Measurements from ENCODE around the gene ARF3.

Gene ARF3

DNA sequence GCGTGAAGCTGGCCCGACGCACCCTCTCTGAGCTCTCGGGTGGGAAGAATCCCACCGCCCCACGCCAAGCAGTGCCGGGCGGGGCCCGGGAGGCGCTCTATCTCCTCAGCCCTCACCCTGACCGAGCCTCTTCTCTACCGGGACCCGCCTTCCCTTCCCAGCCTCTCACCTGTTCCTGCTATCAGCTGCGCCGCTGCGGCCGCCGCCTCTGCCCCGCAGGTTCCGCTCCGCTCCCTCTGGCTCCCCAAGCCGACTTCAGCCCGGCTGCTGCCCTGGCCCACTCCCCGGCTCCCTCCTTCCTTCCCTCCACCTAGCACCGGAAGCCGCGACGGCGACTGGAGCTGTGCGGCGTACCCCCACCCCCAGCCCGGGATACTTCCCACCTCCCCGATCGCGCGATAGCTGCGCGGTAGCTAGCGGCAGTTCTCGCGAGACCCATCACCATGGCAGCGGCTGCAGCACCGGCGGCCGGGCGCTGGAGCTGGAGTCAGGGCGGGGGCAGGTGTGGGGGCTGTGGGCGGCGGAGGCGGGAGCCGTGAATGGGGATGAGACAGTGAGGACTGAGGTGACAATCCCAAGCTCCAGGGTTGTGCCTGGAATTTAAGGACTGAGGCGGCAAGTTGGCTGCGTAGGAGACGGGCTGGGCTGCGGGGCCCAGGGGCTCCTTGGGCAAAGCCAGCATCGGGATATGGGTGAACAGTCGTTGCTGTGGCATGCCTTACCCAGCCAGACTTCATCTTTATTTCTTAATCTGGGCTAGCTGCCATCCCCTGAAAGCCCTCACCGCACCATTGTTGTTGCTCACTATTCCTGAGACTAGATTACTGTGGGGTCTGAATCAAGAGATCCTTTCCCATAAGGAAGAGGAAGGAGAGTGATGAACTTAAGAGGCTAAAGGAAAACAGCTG lies at the start of gene ARF3:
Gene ARF3, minus strand, starts transcription at position 347 of the 908 bp plus-strand sequence. CDS start 16,392 bp downstream, outside the sequence.
- in situ Hi-C loops (cut with MboI; ENCODE audit: low sequenced_read_pairs): no loop called here

- in situ Hi-C loops (cut with MboI; ENCODE audit: low sequenced_read_pairs): no loop called here
Observed at GRCh38 chr12:49000346-49000745, 43.1 kb upstream of the ARF3 start.

DNA sequence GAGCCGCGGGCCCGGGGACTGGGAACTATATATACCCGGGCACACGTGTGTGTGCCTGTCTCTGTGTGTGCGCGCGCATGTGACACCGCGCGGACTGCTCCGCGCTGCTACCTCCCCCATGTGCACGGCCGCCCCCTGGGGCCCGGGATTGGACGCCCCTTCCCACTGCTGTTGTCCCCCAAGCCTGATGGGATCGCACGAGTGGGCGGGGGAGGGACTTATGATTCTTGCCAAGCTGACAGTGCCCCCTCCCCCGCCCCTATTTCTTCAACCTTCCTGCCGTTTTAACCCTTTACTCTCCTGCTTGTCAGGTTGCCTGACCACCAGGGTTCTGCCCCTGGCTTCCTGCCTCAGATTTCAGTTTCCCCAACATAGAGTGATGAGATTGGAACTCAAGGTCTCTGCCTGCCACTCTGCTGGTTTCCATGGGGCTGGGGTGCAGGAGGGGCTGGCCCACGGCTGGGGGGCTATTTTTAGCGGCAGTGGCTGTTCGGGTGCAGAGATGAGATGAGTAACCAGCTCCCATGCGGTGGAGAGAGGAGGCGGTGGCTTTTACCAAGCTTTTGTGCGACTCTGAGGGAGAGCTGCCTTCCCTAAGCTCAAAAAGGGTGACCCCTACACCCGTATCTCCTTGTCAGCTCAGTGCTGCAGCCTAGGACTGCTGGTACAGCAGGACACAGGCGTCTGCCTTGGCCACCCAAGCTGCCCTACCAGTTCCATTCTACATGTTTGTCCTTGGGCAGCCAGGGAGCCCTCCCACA lies 42.3 kb upstream of the ARF3 start, which contains the start of gene DDN:
Gene DDN, minus strand, starts transcription at position 5 of the 761 bp plus-strand sequence. CDS start 88 bp downstream, outside the sequence.
- in situ Hi-C loops (cut with MboI; ENCODE audit: low sequenced_read_pairs): no loop called here

DNA sequence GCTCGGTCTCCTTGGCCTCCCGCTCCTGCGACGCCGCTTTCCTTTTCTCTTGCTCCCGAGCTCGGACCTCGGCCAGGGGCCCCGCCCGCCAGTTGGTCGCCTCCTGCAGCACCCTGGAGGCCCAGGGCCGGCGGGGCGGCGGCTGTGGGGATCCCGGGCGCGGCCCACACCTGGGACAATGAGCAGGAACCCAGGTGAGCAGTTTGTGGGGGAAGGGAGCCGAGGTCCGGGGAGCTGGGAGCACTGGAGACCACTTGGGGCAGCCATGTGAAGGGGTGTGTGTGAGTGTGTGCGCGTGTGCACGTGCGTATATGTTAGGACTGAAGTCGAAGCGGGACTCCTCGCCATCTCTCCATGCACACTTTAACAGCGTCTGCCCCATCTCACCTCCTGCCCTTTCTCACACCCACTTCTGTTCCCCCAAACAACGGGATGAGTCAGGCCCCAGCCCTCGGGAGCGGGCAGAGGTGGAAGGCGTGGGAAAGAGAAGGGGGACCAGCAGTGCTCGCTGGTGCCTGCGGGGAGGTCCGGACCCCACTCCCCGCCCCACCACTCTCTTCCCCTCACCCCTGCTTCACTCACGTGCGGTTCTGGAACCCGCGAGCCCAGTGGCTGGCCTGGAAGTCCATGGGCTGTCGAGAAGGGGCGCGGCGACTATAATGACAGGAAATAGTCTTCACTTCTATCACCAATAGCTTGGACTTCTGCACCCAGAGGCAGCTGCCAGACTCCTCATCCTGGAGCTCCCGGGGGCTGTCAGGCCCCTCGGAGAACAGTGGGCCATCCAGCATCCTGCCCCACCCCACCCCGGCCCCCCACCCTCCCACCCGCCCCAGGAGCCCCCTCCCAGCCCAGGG lies 41.4 kb upstream of the ARF3 start:
- in situ Hi-C loops (cut with MboI; ENCODE audit: low sequenced_read_pairs): no loop called here

DNA sequence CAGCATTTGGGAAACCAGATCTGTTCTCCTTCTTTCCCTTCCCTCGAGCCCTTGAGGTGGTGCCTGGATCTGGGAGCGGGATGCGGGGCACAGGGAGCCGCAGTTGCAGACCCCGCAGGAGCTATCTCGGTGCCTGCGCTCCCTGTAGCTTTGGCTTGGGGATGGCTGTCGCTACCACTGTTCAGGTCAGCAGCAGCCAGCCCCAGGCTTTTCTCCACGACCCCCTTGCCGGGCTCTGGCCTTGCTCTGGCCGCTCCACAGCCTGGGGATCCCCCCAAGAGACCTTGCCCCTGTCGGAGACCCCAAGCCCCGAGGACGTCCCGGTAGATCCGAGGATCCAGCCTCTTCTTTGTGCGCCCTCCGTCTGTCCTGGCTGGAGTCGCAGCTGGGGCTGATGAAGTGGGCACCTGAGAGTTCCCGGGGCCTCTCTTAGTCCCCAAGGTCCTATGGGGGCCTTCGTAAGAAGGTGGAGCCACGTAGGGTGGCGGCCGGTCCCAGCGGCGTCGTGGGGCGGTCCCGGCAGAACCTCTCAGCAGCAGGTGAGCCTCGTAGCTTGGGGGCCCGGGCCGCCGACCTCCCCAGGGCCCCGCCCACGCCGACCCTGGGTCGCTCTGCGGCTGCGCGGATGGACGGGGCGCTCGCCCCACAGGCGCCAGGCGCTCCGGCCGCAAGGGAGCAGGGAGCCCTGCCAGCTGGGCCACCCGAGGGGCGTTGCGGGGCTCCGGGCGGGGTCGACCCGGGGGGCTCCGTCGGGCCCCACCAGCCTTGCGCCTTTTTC lies 40.6 kb upstream of the ARF3 start:
- in situ Hi-C loops (cut with MboI; ENCODE audit: low sequenced_read_pairs): no loop called here

DNA sequence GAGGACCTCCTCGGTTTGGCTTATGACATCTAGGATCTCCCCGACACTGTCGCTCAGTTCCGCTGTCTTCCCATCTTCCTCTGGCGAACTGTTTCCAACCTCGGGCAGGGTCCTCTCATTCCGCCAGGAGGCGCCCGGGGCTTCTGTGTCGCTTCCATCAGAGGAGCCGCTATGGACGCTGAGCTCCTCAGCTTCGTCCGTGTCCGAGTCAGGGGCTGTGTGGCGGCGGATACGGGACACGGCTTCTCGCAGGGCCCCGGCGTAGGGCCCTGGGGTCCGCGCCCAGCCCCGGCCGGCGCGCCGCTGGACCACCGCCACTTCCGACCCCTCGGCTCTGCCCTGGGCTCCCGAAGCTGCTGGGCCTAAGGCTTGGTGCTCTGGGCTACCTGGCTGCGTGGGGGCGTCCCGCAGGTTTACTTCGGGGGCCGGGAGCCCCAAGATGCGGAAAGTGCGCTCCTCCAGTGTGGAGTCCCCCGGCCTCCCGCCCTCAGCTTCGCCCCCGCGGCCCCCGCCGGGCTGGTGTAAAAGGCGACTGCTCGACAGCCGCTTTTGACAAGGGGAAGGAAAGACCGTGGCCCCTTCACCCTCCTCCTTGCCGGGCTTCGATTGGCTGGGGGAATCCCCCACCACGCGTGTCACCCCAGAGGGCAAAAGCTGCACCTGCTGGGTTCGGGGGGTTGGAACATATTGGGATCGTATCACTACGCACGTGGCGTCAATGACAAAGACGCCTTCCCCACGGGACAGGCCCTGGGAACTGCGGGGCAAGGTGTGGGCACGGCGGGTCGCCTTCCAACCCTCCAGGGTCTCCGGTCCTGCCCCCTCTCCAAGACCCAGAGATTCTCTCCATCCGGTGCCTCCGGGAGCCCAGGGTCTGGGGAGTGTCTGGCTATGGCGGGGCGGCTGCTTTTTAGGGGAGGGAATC lies 39.8 kb upstream of the ARF3 start:
- in situ Hi-C loops (cut with MboI; ENCODE audit: low sequenced_read_pairs): no loop called here

DNA sequence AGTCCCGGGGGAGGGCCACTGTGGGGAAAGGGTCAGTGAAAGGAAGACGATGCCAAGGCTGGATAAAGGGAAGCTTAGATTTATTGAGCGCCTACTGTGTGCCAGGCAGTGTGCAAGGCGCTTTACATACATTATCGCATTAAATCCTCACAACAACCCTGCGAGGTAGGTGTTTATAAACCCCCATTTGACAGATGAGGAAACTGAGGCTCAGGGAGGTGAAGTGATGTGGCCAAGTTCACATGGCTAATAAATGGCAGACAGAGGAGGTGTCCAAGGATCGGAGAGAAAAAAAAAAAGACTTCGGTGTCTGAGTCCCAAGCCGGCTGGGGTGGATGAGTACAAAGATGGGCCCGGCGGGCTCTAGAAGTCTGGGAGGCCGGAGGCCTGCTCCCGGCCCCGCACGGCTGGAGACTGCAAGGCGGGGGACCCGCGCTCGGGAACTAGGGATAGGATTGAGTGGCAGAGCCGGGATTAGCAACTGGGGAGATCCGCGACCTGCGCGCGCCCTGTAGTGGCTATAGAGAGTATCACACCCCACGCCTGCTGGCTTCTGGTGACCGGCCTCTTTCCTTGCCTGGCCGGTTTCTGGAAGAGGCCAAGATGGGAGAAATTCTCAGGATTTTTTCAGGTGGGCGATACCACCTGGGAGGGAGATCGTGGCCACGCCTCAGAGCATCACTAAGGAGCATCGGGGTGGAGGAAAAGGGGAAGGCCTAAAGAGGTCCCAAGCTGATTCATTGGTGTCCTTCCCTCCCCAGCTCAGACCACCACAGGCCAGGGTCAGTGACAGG lies 38.0 kb upstream of the ARF3 start:
- in situ Hi-C loops (cut with MboI; ENCODE audit: low sequenced_read_pairs): no loop called here

DNA sequence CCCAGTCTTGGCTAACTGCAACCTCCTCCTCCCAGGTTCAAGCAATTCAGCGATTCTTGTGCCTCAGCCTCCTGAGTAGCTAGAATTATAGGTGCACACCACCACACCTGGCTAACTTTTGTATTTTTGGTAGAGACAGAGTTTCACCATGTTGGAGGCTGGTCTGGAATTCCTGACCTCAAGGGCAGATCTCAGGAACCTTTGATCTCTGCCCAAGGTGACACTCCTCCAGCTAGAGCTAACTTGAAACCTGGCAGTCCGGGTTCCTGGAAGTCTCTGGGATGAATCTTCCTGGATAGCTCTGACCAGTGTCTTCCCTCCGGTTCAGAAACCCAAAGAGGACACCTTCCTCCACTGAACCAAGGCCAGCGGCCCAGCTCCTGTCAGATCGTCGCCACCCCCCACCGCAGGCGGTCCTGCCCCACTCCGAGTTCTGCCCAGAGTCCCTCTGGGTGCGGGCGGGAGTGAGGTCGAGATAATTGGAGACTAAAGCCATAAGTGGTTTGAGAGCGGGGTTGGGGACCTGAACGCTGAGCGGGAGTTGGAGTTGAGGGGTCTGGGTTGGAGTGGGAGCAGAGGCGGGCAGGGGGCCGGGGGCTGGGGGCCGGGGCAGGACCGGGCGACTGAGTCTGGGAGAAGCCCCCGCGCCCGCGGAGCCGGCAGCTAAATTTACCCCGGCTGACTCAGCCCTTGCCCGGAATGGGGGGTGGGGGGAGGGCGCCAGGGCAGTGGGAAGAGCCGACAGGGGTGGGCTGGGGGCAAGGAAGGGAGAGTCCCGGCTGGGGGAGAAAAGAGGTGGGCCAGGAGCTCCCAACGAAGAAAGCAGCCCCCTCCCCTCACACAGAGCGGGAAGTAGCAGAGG lies 37.2 kb upstream of the ARF3 start:
- in situ Hi-C loops (cut with MboI; ENCODE audit: low sequenced_read_pairs): no loop called here

DNA sequence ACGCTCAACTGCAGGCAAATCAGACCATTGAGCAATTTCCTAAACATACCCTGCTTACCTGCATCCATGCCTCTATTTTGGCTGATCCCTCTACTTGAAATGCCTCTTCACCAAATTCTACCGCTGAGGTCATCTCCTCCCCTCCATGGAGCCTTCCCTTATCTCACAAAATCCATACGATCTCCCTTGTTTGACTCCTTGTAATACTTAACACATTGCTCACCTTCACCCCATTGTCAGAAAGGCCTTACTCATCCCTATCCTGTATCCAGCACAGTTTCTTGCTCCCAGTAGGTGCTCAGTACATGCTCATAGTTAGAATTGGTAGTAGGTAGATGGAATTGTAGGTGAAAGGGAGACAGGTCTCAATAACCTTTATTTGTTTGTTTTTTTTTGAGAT lies 36.5 kb upstream of the ARF3 start:
- in situ Hi-C loops (cut with MboI; ENCODE audit: low sequenced_read_pairs): no loop called here

DNA sequence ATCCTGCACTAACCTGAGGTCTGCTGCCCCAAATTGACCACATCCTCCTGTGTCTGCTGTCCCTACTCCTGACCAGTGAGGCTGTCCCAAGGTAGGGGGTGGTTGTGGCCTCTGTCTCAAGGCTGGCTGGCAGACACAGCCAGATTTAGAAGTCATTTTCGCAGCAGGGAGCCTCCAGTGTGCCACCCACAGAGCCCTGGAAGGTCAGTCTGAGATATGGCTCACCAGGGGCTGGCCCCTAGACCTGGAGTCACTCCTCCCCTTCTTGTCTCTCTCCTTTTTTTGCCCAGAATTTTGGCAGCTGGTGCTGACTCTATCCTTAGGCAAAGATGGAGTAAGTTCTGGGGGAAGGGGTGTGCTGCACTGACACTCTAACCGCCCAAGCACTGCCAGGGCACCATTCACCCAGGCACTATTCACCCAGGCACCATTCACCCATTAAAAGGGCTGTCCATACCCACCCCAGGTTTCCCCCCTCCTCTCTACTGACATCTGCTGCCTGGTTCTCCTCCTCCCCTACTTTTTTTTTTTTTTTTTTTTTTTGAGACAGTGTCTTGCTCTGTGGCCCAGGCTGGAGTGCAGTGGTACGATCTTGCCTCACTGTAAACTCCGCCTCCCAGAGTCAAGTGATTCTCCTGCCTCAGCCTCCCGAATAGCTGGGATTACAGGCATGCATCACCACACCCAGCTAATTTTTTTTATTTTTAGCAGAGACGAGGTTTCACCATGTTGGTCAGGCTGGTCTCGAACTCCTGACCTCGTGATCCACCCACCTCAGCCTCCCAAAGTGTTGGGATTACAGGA lies 34.2 kb upstream of the ARF3 start:
- in situ Hi-C loops (cut with MboI; ENCODE audit: low sequenced_read_pairs): no loop called here

- in situ Hi-C loops (cut with MboI; ENCODE audit: low sequenced_read_pairs): no loop called here
Observed at GRCh38 chr12:48990552-48990951, 33.3 kb upstream of the ARF3 start.

DNA sequence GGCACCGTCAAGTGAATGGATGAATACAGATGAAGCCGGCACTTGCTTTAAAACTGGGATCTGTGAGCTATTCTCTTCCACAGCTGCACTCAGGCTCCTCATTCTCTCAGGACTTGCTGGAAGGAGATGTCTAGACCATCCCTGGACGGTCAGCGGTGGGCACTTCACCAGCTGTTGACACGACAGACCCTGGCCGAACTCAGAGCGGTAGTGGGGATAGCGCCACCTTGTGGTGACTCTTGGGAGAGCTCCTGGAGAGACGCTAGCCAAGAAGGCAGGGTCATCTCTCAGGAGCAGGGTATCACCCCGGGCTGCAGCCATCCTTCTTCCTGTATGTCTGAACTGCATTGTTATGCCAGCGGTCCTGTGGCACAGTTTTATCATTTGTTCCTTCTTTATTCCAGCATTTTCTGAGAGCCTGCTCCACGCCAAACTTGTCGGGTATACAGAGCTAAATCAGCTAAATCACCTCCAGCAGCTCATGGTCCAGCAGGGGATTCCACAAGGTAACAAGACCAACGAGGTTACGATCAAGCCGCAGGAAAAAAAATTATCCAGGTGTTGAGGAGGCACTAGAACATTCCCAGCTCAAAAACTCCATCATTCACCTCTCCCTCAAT lies 30.9 kb upstream of the ARF3 start:
- in situ Hi-C loops (cut with MboI; ENCODE audit: low sequenced_read_pairs): no loop called here

DNA sequence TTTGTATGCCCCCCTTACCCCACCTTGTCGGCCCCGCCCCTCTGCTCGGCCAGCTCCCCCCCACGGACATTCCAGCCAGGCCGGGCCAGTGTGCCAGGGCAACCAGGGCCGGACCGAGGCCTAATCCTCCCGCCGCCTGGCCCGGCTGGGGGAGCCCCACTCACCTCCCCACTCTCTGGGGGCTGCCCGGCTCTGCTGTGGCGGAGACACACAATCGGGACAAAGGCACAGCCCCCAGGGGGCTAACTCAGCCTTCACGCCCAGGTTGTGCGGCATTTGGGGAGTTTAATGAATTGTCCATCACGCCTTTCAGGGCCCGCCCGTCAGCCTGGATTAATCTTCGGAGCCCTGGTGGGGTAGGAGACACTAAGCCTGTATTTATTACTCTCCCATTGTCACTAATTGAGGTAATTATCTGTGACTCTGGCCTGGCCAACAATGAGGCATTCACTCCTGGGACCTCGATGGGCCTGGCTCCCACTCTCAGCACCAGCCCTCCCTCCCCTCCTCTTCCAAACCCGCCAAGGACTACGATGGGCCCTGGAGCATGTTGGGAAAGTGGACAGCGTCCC lies 29.5 kb upstream of the ARF3 start:
- in situ Hi-C loops (cut with MboI; ENCODE audit: low sequenced_read_pairs): no loop called here

GRCh38 chr12:48985901-48986300 lies 28.6 kb upstream of the ARF3 start:
- in situ Hi-C loops (cut with MboI; ENCODE audit: low sequenced_read_pairs): no loop called here

DNA sequence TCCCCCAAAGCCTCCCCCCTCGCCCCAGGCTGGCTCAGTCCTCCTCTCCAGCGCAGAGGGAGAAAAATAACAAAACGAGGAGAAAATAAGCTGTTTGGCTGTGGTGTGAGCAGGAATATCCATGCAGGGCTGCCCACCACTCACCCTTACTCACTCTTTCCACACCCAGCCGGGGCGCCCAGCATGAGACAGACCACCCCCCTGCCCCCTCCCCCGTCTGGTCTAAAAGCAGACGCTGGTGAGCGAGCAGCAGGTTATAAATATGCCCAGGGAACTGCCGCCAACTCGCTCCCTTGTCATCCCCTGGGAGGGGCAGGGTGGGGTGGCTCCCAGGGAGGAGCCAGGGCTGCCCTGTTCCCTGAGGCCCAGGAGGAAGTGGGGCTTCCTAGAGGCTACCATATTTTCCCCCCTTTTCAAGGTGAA lies 28.2 kb upstream of the ARF3 start:
- in situ Hi-C loops (cut with MboI; ENCODE audit: low sequenced_read_pairs): no loop called here

Measured in hTERT RPE-1 (cell line).